Karpas-422 (cell line): ENCODE measurements around the gene ADGRA1. TPM values are rescaled to one million over a fixed set of nuclear protein-coding genes. Genes with fewer than 3 reads are reported as not detected.

Source experiments
- DNase-seq: peaks from one replicate; pipeline ENCODE4 v3.0.0-alpha.2; 2015
- H2AFZ ChIP-seq: fragments of 200-600 bp; sonication (generic); 2 replicates; pipeline ENCODE4 v1.6.1; 2014; ENCODE audit warnings: antibody characterized with exemption, low read length, mixed read lengths
- H3K27ac ChIP-seq: fragments of 200-600 bp; sonication (generic); 2 replicates; pipeline ENCODE4 v1.5.1; 2014; ENCODE audit warnings: mild to moderate bottlenecking, low read length, moderate library complexity
- H3K27me3 ChIP-seq: fragments of 200-600 bp; sonication (generic); 2 replicates; pipeline ENCODE4 v1.6.1; 2014; ENCODE audit warnings: low read length, mixed read lengths
- H3K36me3 ChIP-seq: fragments of 200-600 bp; sonication (generic); 2 replicates; pipeline ENCODE4 v1.6.1; 2014; ENCODE audit warnings: low read length, mixed read lengths; ENCODE audit not compliant: insufficient read depth
- H3K4me1 ChIP-seq: fragments of 200-600 bp; sonication (generic); 2 replicates; pipeline ENCODE4 v1.6.1; 2014; ENCODE audit warnings: mild to moderate bottlenecking, low read length, mixed read lengths
- H3K4me2 ChIP-seq: fragments of 200-600 bp; sonication (generic); 2 replicates; pipeline ENCODE4 v1.6.1; 2014; ENCODE audit warnings: low read length, low read depth, mild to moderate bottlenecking; ENCODE audit not compliant: poor library complexity, severe bottlenecking
- H3K4me3 ChIP-seq: fragments of 200-600 bp; sonication (generic); 2 replicates; pipeline ENCODE4 v1.5.1; 2014; ENCODE audit warnings: mild to moderate bottlenecking, antibody characterized with exemption, low read length, mixed read lengths
- H3K79me2 ChIP-seq: fragments of 200-600 bp; sonication (generic); 2 replicates; pipeline ENCODE4 v1.6.1; 2014; ENCODE audit warnings: mild to moderate bottlenecking, low read length, mixed read lengths
- H3K9ac ChIP-seq: fragments of 200-600 bp; sonication (generic); 2 replicates; pipeline ENCODE4 v1.6.0; 2014; ENCODE audit warnings: low read length
- H3K9me2 ChIP-seq: fragments of 200-600 bp; sonication (generic), shearing (Covaris generic); replicated peaks from 2 replicates; pipeline ENCODE4 v1.6.0; 2014; ENCODE audit warnings: mild to moderate bottlenecking, low read length, moderate library complexity; ENCODE audit not compliant: insufficient read depth
- H3K9me3 ChIP-seq: fragments of 300-700, 200-600 bp; sonication (generic); 2 replicates; pipeline ENCODE4 v1.6.1; 2014; ENCODE audit warnings: low read length, mixed read lengths
- H4K20me1 ChIP-seq: fragments of 200-600 bp; sonication (generic); 2 replicates; pipeline ENCODE4 v1.6.1; 2014; ENCODE audit warnings: mild to moderate bottlenecking, antibody characterized with exemption, low read length, low read depth; ENCODE audit not compliant: insufficient read depth
- total RNA-seq: library from RNA; depleted of rRNA; stranded (reverse); fragments of >200 nt; shearing (Covaris generic); gene quantifications from 2 replicates; pipeline ENCODE4 v1.2.3, GENCODE V29; 2014; ENCODE audit warnings: low replicate concordance

ADGRA1 gene
- total RNA-seq, 1 experiment from 2014 or later = not detected

DNA sequence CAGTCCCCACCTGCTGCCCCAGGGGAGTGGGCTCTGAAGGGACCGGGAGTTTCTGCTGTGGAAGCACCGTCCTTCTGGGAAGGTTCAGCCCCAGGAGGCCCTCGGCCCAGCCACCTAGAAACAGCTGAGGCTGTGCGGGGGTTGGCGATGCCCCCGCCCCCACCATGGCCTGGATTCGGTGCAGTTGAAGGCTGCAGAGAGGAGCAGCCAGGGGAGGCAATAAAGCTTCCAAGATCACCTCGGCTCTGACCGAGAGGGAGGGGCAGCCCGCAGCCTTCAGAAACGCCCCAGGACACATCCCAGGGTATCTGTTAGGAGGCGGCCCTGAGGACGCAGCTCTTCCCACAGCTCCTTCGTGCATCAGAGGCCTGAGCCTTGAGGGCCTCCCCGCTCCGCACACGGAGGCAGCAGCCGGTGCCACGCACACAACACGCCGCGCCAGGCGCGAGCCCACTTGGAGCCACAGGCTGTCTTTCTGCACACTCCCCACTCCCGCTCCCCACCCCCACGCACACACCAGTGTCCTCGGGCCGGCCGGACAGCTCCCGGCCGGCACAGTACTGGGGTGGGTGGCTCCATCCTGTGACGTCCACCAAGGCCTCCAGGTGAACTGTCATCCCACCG is 73.9 kb downstream of the ADGRA1 start:
- no peak overlapping the region for H3K4me2 ChIP-seq
- H3K9me3 ChIP-seq = no peaks in the 10 kb centered on the region
- no peak overlapping the region for H3K9ac ChIP-seq
- H3K4me3 ChIP-seq = no peak overlapping the region
- H2AFZ ChIP-seq = no peak overlapping the region
- no peaks in the 10 kb centered on the region for H3K79me2 ChIP-seq
- no peak for DNase-seq
- H3K27me3 ChIP-seq = no peaks in the 10 kb centered on the region
- no peaks in the 10 kb centered on the region for H3K4me1 ChIP-seq
- H3K9me2 ChIP-seq = no peaks in the 10 kb centered on the region
- H4K20me1 ChIP-seq = no peaks in the 10 kb centered on the region
- no peak overlapping the region for H3K27ac ChIP-seq
- no peaks in the 10 kb centered on the region for H3K36me3 ChIP-seq

DNA sequence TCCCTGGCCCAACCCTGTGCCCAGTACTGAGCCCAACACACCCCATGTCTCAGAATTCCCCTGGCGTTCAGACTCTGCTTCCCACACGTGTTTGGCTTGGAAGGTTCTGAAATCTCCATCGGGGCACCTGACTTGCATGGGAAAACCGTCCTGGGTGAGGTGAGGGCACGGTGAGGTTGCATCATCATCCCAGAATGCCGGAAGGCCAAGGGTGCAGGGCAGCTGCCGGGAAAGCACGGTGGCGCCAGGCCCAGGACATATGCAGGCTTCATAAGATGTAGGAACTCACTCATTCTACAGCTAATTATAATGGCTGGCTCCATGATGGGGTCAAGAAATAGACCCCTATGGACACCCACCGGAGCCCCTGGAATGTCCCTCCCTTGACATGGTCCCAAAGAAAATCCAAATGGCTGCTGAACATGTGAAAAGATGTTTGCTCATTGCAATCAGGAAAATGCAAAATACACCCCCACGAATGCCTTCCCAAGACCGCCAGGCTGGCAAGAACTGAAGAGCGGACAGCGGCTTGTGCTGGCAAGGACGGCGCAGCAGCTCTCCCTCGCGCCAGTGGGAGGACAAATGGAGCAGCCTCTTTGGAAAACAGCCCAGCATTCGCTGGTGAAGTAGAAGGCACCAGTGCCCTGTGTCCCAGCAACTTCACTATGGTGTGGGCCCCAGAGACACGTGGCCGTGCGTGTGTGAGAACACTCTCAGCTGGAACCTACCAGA is 74.6 kb downstream of the ADGRA1 start:
- no peak for DNase-seq
- H3K9me2 ChIP-seq = no peaks in the 10 kb centered on the region
- no peaks in the 10 kb centered on the region for H4K20me1 ChIP-seq
- H3K9me3 ChIP-seq = no peaks in the 10 kb centered on the region
- no peaks in the 10 kb centered on the region for H3K79me2 ChIP-seq
- no peak overlapping the region for H3K27ac ChIP-seq
- H3K4me2 ChIP-seq = no peak overlapping the region
- H3K36me3 ChIP-seq = no peaks in the 10 kb centered on the region
- no peak overlapping the region for H3K4me3 ChIP-seq
- H3K27me3 ChIP-seq = no peaks in the 10 kb centered on the region
- no peak overlapping the region for H3K9ac ChIP-seq
- H3K4me1 ChIP-seq = no peaks in the 10 kb centered on the region
- H2AFZ ChIP-seq = no peak overlapping the region

DNA sequence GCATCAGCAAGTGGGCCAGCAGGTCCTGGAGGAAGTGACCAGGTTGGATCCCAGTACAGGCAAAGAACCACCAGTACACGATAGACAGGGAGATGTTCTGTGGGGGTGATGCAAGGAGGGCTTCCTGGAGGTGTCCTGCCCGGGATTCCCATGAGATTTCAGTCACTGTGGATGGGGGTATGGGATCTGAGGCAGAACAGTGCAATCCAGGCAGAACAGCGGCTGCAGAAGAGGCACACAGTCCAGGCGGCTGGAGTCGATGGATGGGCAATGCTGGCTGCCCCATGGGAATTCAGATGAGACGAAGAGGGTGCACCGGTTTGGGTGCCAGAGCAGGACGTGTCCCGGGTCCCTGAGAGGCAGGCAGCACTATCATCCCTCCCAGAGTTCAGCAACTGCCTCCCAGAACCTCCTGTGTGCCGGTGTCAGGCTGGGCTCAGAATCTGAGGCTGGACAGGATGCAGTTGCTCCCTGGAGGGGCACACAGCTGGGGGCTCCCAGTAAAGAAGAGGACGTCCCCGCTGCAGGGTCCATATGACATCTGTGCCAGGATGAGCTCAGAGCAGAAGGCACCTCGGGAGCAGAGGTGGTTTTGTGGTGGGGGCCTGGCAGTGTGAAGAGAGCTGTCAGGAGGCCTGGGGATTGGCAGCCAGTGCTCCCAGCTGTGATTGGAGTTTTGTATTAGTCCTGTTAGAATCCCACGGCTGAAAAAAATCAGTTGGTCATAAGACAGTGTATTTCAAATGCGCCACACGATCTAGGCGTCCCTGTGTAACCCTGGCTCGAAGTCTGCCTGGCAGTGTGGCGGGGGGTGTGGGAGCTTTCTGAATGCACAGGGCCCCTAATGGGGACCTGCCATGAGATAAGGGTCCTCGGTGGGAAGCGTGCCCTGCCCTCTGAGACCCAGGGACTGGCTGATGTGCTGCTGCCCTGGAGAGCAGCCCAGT is 75.5 kb downstream of the ADGRA1 start:
- H3K4me3 ChIP-seq = no peak overlapping the region
- H3K36me3 ChIP-seq = no peaks in the 10 kb centered on the region
- no peaks in the 10 kb centered on the region for H3K27me3 ChIP-seq
- H3K27ac ChIP-seq = no peak overlapping the region
- H3K4me1 ChIP-seq = no peaks in the 10 kb centered on the region
- H3K79me2 ChIP-seq = no peaks in the 10 kb centered on the region
- H3K4me2 ChIP-seq = no peak overlapping the region
- no peaks in the 10 kb centered on the region for H3K9me2 ChIP-seq
- DNase-seq = no peak
- no peaks in the 10 kb centered on the region for H4K20me1 ChIP-seq
- no peak overlapping the region for H2AFZ ChIP-seq
- no peaks in the 10 kb centered on the region for H3K9me3 ChIP-seq
- H3K9ac ChIP-seq = no peak overlapping the region

DNA sequence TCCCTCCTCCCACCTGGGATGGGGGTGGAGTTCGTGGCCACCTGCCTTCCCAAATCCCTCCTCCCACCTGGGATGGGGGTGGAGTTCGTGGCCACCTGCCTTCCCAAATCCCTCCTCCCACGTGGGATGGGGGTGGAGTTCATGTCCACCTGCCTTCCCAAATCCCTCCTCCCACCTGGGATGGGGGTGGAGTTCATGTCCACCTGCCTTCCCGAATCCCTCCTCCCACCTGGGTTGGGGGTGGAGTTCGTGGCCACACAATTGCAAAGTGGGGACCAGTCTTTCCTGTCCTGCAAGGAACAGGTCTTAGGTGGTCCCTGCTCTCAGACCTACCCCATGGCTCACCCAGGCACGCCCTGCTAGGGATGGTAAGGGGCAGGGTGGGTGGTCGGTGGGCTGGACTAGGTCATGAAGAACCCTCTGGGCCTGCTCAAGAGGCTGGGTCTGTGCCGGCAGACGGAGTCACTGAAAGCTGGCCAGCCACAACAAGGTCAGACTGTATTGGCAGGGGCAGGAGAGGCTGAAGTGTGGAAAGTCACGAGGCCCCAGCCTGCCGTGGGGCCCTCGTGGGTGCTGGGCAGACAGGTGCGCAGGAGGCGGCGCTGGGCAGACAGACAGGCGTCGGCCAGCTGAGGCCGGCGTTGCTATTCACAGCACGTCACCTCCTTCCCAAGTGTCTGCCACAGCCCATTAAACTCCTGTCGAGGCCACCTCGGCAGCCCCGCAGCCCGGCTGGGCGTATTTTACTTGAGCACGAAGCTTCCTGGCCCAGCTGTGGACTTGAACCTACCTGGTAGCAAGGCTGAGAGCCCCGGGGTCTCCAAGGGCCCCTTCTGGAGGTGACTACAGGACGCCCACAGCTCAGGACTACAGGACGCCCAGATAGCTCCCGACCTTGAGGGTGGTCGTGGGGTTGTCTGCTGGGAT is 76.4 kb downstream of the ADGRA1 start:
- no peak overlapping the region for H3K4me3 ChIP-seq
- no peak overlapping the region for H3K9ac ChIP-seq
- DNase-seq = no peak
- no peak overlapping the region for H3K4me2 ChIP-seq
- no peaks in the 10 kb centered on the region for H3K79me2 ChIP-seq
- no peaks in the 10 kb centered on the region for H3K4me1 ChIP-seq
- no peaks in the 10 kb centered on the region for H3K9me2 ChIP-seq
- no peaks in the 10 kb centered on the region for H3K9me3 ChIP-seq
- no peaks in the 10 kb centered on the region for H3K36me3 ChIP-seq
- H2AFZ ChIP-seq = no peak overlapping the region
- H4K20me1 ChIP-seq = no peaks in the 10 kb centered on the region
- no peaks in the 10 kb centered on the region for H3K27me3 ChIP-seq
- H3K27ac ChIP-seq = no peak overlapping the region

DNA sequence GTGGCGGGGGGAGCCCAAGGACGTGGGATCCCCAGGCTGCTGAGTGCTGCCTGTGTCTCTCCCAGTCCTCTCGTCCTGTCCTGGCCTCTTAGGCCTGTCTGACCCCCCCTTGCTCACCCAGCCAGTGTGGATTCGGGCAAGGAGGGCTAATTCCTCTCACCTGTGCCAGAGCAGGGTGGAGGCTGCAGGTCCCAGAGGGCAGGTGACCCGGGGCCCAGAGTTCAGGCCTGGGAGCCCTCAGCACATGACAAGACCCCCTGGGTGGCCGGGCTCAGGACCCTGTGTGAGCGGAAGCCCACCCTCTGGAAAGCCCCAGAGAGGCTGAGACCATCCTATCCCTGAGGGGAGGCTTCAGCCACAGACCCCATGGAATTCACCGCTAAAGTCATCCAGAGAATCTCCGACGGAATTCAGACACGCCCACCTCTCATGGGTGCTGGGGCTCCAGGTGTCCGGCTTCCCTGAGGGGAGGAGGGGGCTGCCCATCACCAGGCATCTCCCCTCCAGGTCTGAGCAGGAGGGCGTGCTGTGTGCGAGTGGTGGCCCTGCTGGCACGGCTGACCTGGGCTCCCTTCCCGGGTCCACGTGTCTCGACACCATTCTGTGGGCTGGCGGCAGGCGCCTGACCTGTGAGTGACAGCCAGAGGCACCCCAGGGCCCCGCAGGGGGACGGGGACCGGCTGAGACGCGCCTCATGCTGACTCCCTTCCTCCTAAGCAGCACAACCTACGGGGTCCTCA is 77.3 kb downstream of the ADGRA1 start:
- Histone ChIP-seq H3K9me3 (no peaks in the 10 kb centered on the region), H3K4me1 (no peaks in the 10 kb centered on the region), H2AFZ (no peak overlapping the region), H3K79me2 (no peaks in the 10 kb centered on the region), H3K4me3 (no peak overlapping the region), H4K20me1 (no peaks in the 10 kb centered on the region), H3K27ac (no peak overlapping the region), H3K36me3 (no peaks in the 10 kb centered on the region), H3K9me2 (no peaks in the 10 kb centered on the region), H3K27me3 (no peaks in the 10 kb centered on the region), H3K9ac (no peak overlapping the region), H3K4me2 (no peak overlapping the region)
- no peak for DNase-seq

DNA sequence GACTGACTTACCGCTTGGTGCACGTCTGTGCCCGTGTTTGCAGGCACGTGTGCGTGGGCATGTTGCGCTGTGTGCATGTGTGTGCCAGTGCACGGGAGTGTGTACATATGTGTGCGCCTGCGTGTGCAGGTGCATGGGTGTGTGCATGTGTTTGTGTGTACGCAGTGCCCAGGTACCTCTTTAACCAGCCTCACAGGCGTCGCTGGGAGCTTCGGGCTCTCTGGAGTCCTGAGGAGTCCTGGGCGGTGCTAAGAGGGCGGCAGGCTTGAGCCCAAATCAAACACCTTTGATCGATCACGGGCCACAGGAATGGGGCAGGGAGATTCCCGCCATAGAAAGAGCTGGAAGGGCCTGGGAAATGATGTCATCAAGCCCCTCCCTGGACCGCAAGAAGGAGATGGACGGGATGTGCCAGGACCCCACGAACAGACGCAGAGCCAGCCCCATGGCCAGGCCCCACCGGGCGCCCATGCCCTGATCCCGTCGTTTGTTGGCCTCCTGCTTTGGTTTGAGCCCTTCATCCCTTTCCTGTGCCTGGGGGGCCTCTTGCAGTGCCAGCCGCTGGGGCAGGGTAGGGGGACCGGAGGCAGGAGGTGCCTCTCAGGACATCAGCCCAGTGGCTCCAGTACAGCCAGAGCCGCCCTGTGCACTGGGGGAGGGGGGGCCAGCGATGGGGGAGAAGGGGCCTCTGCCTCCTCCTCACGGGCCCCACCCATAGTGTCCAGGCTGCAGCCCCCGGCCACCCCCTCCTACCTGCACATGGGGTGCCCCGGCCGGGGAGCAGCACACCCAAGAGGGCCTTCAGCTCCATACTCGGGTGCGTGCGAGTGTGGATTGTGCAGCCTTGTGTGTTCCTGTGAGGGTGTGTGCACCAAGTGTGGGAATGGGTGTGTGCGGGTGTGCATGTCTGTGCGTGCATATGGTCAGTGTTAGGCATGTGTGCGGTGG is 78.1 kb downstream of the ADGRA1 start:
- no peak overlapping the region for H3K27ac ChIP-seq
- no peak overlapping the region for H3K4me3 ChIP-seq
- H3K9me2 ChIP-seq = no peaks in the 10 kb centered on the region
- no peaks in the 10 kb centered on the region for H4K20me1 ChIP-seq
- no peaks in the 10 kb centered on the region for H3K9me3 ChIP-seq
- H3K36me3 ChIP-seq = no peaks in the 10 kb centered on the region
- H3K27me3 ChIP-seq = no peaks in the 10 kb centered on the region
- DNase-seq = no peak
- no peak overlapping the region for H3K9ac ChIP-seq
- no peak overlapping the region for H2AFZ ChIP-seq
- H3K4me2 ChIP-seq = no peak overlapping the region
- no peaks in the 10 kb centered on the region for H3K4me1 ChIP-seq
- H3K79me2 ChIP-seq = no peaks in the 10 kb centered on the region

DNA sequence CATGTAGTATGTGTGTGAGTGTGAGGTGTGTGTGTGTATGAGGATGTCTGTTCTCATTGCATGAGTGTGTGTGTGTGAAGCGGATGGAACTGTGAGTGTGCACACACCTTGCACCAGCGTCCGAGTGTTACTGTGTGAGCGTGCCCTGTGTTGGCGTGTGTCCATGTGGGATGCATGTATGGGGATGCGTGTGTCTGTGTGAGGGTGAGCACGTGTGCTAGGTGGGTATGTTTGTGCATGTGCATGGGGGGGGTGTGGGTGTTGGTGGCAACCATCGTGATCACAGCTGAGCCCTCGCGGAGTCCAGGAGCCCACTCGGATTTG is 78.7 kb downstream of the ADGRA1 start:
- no peak overlapping the region for H3K4me2 ChIP-seq
- H3K79me2 ChIP-seq = no peaks in the 10 kb centered on the region
- H4K20me1 ChIP-seq = no peaks in the 10 kb centered on the region
- H3K9ac ChIP-seq = no peak overlapping the region
- H3K27me3 ChIP-seq = no peaks in the 10 kb centered on the region
- H3K27ac ChIP-seq = no peak overlapping the region
- H3K4me3 ChIP-seq = no peak overlapping the region
- H3K4me1 ChIP-seq = no peaks in the 10 kb centered on the region
- no peak for DNase-seq
- no peaks in the 10 kb centered on the region for H3K9me3 ChIP-seq
- no peak overlapping the region for H2AFZ ChIP-seq
- H3K36me3 ChIP-seq = no peaks in the 10 kb centered on the region
- no peaks in the 10 kb centered on the region for H3K9me2 ChIP-seq
